RWPE2 (cell line): ENCODE data around the gene ADCYAP1R1.

Experiments used
- ATAC-seq: fragments of 200-7000 bp; cut with Tn5 transposase; 3 replicates; pipeline ENCODE4 v1.9.1; 2021; ENCODE audit warnings: low read depth
- DNase-seq: peaks from one replicate; pipeline ENCODE4 v3.0.0-alpha.2; 2020; ENCODE audit warnings: low spot score
- H3K27ac ChIP-seq: fragments of 450-650 bp; 2 replicates; pipeline ENCODE4 v1.5.1; 2017; ENCODE audit warnings: mild to moderate bottlenecking; ENCODE audit not compliant: poor library complexity, severe bottlenecking
- H3K27me3 ChIP-seq: fragments of 250-450 bp; sonication (Bioruptor Pico); 2 replicates; pipeline ENCODE4 v1.5.1; 2021; ENCODE audit warnings: mild to moderate bottlenecking, moderate library complexity; ENCODE audit not compliant: insufficient read depth, poor library complexity, severe bottlenecking
- H3K36me3 ChIP-seq: fragments of 250-450 bp; sonication (Bioruptor Pico); 2 replicates; pipeline ENCODE4 v1.5.1; 2020; ENCODE audit warnings: low read depth, mild to moderate bottlenecking, moderate library complexity
- H3K4me1 ChIP-seq: fragments of 250-450 bp; sonication (Bioruptor Pico); 2 replicates; pipeline ENCODE4 v1.5.1; 2021; ENCODE audit warnings: mild to moderate bottlenecking, moderate library complexity; ENCODE audit not compliant: insufficient read depth, poor library complexity, severe bottlenecking
- H3K4me3 ChIP-seq: fragments of 250-450 bp; sonication (Bioruptor Pico); 2 replicates; pipeline ENCODE4 v1.5.1; 2021; ENCODE audit warnings: mild to moderate bottlenecking, moderate library complexity; ENCODE audit not compliant: severe bottlenecking
- H3K9me3 ChIP-seq: fragments of 250-450 bp; sonication (Bioruptor Pico); 2 replicates; pipeline ENCODE4 v1.5.1; 2021; ENCODE audit warnings: mild to moderate bottlenecking, moderate library complexity; ENCODE audit not compliant: severe bottlenecking
- TF ChIP-seq, protein P1 (sequence below): fragments of 450-650 bp; IDR thresholded peaks from one replicate; pipeline ENCODE4 v1.5.1; 2017; ENCODE audit warnings: mild to moderate bottlenecking, moderate library complexity; ENCODE audit not compliant: poor library complexity, severe bottlenecking

Gene ADCYAP1R1

DNA sequence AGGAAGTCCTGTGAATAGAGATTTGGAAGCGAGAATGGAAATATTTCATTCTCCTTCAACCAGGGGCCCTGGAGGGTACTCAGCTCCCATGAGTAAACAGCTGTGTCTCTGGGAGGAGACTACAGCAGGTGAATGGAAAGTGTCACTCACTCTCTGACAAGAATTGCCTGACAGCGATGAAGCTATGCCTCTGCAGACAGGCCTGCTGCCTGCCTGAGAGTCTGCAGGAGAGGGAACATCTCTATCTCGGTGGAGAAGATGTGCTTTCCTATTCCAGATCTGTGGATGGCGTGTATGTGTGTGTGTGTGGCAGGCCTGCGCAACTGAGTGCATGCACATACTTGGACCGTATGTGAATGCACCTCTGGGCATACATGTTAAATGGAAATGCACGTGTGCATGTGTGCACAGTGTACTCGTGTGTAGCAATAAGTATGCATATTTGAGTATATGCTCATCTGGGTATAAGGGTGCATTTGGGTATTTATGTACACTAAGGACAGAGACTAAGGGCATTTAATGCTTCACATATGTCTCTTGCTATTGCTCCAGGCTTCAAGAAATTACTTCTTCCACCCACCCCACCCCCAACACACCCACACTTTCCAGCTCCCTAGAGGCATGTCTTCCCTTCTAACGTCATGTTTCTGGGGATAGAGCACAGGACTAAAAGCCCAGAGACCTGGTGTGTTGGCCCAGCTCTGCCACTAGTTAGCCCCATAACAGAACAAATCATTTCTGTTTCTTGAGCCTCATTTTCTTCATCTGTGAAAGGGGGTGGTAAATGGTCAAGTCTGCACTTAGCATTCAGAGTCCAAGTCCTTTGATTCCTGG, 4.6 kb upstream of the ADCYAP1R1 start:
- Histone ChIP-seq H3K36me3 (no peaks in the 10 kb centered on the region), H3K4me3 (no peak overlapping the region), H3K27ac (no peak overlapping the region), H3K4me1 (no peaks in the 10 kb centered on the region), H3K9me3 (no peaks in the 10 kb centered on the region), H3K27me3 (peaks cover 46% of the 10 kb centered on the region)
- TF ChIP-seq, protein P1, sequence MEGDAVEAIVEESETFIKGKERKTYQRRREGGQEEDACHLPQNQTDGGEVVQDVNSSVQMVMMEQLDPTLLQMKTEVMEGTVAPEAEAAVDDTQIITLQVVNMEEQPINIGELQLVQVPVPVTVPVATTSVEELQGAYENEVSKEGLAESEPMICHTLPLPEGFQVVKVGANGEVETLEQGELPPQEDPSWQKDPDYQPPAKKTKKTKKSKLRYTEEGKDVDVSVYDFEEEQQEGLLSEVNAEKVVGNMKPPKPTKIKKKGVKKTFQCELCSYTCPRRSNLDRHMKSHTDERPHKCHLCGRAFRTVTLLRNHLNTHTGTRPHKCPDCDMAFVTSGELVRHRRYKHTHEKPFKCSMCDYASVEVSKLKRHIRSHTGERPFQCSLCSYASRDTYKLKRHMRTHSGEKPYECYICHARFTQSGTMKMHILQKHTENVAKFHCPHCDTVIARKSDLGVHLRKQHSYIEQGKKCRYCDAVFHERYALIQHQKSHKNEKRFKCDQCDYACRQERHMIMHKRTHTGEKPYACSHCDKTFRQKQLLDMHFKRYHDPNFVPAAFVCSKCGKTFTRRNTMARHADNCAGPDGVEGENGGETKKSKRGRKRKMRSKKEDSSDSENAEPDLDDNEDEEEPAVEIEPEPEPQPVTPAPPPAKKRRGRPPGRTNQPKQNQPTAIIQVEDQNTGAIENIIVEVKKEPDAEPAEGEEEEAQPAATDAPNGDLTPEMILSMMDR, result no peak
- no peak for DNase-seq
- ATAC-seq, result no peak

DNA sequence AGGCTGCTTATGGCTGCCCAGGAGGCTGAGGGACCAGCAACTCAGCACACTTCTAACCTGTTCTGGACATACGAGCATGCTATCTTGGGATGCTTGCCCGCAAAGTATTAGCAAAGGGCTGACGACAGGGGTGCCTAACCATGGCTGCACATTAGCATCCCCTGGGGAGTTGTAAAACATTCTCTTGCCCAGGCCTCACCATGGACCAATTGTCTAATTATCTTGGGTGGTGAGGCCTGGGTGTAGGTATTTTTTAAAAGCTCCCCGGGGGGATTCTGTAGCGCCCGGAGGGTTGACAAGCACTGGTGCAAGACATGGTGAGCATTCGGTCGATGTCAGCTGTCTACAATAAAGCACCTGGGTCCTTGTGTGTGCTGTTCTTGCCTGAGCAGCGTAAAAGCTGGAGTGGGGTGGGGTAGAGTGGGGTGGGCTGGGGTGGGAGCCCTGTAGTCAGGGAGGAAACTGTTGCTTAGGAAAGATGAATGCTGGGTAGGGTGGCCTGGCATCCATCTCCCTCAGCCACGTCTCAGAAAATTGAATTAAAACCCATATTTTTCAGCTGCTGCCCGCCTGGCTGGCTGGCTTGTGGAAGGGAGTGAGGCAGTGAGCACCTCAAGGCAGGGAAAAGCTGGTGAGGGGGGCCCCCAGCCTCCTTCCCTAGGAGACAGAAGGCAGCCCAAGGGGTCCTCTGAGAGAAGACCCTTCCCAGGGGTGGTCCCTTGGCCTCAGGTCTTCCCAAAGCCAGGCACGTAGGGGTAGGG, 2.9 kb upstream of the ADCYAP1R1 start:
- Histone ChIP-seq H3K9me3 (no peaks in the 10 kb centered on the region), H3K4me1 (no peaks in the 10 kb centered on the region), H3K4me3 (no peak overlapping the region), H3K27me3 (peaks cover 48% of the 10 kb centered on the region), H3K36me3 (no peaks in the 10 kb centered on the region), H3K27ac (no peak overlapping the region)
- no peak for ATAC-seq
- TF ChIP-seq, protein P1, result no peak
- DNase-seq, result no peak

DNA sequence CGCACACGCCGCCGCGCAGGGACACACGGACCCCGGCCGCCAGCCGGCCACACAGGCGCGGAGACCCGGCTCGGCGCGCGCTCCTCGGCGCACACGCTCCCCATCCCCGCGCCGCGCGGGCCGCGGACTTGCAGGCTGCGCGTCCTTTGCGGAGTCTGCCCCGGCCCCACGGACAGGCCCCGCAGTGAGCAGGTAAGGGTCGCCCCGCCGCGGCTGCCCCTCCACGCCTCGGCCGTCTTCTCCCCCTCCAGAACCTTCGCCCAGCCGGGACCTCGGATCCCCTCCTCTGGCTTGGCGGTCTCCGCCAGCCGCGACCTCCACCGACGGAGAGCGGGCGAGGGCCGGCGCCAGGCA, 356 bp downstream of the ADCYAP1R1 start:
- H3K27me3 ChIP-seq, result peaks cover 57% of the 10 kb centered on the region
- no peak overlapping the region for H3K4me3 ChIP-seq
- H3K36me3 ChIP-seq, result no peaks in the 10 kb centered on the region
- no peak overlapping the region for H3K27ac ChIP-seq
- ATAC-seq (no peak), DNase-seq (no peak)
- H3K9me3 ChIP-seq, result no peaks in the 10 kb centered on the region
- TF ChIP-seq, protein P1, result no peak
- no peaks in the 10 kb centered on the region for H3K4me1 ChIP-seq

DNA sequence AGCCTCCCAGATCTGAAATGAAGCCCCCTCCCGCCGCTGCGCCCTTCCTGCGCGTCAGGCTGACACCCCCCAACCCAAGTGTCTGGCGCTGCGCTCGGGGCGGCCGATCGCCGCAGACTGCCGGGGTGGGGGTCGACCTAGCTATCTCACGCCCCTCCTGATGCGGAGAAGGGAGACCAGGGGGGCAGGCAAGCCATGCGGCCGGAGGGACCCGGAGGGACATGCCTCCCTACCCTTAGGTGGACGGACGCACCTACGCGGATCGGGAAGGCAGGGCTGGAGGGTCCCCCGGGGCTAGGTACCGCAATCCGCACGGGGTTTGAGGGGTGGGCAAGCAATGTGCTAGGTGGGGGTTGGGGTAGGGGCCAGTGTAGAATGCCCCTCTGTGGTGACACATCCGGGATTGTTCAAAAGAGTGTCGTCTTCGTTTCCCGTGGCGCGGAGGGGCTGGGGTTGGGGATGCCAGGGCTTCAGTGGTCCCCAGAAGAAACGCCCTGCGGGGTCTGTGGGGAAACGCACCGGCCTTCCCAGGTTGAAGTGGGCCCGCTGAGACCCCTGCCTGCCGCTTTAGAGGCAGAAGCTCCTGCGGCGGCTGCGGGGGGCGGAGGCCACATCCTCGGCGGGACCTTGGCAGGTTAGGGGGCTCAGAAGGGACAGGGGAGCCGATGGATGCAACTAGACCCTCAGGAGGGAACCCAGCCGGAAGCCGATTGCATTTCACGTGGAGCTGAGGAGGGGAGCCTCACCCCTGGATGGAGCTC, 913 bp downstream of the ADCYAP1R1 start:
- Histone ChIP-seq H3K4me1 (no peaks in the 10 kb centered on the region), H3K36me3 (no peaks in the 10 kb centered on the region), H3K27ac (no peak overlapping the region), H3K9me3 (no peaks in the 10 kb centered on the region), H3K4me3 (no peak overlapping the region), H3K27me3 (peaks cover 57% of the 10 kb centered on the region)
- TF ChIP-seq, protein P1, result no peak
- ATAC-seq (no peak), DNase-seq (no peak)
